Ecto neural progenitor cell (in vitro differentiated cells): Measurements from ENCODE around the gene ELK3.

Source experiments
- DNase-seq: peaks from one replicate; pipeline ENCODE4 v3.0.0-alpha.2; 2018; ENCODE audit warnings: low spot score

ELK3 gene

DNA sequence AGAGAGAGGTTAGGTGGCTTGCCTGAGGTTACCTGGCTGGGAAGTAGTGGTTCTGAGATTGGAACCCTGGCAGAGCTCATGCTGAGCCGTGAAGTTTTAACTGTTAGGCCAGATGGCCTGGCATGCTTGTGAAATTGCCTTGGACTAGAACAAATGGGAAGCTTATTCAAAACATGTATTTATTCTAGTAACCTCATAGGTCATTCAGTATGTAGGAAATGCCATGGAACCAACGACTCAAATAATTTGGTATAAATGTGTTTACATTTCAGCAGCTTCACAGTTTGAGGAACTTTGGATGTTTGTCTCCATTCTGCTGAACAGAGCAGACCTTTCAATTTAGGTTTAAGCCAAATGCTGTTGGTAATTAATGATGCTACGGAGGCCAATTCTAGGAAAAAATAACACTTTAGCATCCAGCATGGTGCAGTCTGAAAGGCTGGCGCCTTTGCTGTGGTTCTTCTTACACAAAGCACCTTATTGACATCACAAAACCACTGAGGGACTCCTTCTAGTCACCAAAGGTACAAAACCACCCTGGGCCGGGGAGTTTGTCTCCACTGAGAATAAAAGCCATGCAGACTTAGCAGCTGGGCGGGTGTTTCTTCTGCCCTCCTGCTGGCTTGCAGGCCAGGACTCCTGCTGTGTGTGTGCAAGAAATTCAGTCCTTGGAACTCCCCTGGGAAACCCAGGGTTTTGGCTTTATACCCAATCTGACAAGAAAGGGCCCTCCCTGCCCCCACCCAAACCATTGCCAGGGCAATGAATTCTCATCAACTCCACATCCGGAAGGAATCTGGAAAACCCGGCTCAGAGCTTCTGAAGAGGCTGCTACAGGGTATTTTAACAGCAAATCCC lies 64.2 kb downstream of the ELK3 start:
- no peak for DNase-seq

GRCh38 chr12:96260231-96260630 lies 66.1 kb downstream of the ELK3 start:
- no peak for DNase-seq

- no peak for DNase-seq
Measured at GRCh38 chr12:96260644-96261043, 66.5 kb downstream of the ELK3 start.

DNA sequence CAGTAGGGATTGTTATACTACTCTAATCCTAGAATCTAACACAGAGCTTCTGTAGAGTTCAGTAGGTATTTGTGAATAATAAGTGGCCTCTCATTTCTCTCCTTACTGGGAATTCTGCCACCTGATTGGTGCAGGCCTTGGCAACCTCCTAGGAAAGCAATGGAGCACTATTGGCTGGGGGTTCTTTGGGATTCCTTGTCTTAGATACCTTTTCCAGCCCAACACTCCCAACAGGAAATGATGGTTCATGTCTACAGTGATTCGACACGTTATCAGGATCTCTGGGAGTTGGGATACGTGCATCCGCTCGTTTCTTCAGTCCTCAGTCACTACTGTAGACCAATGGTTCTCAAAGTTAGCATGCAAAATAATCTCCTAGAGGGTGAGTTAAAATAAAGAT lies 67.4 kb downstream of the ELK3 start:
- no peak for DNase-seq

- DNase-seq: no peak
Measured at GRCh38 chr12:96263449-96263902, 69.3 kb downstream of the ELK3 start.

GRCh38 chr12:96265400-96265799 lies 71.2 kb downstream of the ELK3 start:
- DNase-seq: no peak

GRCh38 chr12:96265836-96266235 lies 71.7 kb downstream of the ELK3 start:
- DNase-seq: no peak

DNA sequence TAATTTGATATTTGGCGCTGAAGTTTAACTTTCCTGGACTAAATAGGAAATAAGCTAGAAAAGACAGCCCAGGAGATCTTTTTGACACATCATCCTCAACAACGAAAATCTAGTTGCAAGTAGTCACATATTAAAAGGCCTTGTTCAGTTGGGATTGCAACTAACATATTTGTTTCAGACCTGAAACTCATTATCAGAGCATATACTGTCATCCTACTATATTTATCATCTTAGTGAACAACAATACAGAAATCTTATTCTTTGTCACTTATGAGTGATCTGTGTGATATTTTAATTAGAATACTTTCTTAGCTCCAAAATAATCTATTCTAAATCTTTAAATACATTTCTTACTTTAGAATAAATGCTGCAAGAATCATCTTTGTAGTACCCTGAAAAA lies 72.1 kb downstream of the ELK3 start:
- DNase-seq: no peak

GRCh38 chr12:96271469-96272199 lies 77.5 kb downstream of the ELK3 start:
- no peak for DNase-seq

GRCh38 chr12:96274331-96274730 lies 80.2 kb downstream of the ELK3 start:
- no peak for DNase-seq

- no peak for DNase-seq
Measured at GRCh38 chr12:96285158-96285557, 91.0 kb downstream of the ELK3 start.

GRCh38 chr12:96289067-96289466 lies 94.9 kb downstream of the ELK3 start:
- DNase-seq: no peak

DNA sequence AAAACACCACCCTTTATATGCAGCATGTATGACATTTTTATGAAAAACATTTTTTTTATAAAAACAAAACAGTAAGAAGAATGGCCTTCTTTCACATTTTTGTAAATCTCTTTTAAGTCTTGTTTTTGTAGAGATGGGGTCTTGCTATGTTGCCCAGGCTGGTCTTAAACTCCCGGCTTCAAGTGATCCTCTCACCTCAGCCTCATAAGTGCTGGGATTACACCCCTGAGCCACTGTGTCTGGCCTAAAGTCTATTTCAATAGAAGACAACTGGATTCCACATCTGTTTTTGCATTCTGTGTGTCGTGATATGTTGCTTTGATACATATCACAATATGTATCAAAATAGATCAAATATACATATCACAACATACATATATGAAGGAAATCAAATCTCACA lies 98.9 kb downstream of the ELK3 start:
- no peak for DNase-seq

DNA sequence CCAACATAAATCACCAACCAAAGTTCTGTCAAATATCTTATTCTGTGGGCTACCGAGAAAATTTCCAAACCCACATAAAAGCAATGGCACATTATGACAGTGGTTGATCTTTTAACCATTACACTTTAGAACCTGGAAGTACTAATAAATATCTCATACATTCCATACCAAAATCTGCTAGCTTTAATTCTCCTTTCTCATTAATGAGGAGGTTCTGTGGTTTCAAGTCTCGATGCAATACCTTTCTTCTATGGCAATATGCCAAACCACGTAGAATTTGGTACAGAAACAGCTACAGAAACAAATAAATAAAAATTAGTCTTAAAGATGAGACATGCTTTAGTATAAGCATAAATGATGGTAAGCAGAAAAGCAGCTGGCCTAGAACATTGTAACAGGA lies 100.7 kb downstream of the ELK3 start:
- DNase-seq: no peak

GRCh38 chr12:96295532-96296160 lies 101.5 kb downstream of the ELK3 start:
- DNase-seq: no peak

DNA sequence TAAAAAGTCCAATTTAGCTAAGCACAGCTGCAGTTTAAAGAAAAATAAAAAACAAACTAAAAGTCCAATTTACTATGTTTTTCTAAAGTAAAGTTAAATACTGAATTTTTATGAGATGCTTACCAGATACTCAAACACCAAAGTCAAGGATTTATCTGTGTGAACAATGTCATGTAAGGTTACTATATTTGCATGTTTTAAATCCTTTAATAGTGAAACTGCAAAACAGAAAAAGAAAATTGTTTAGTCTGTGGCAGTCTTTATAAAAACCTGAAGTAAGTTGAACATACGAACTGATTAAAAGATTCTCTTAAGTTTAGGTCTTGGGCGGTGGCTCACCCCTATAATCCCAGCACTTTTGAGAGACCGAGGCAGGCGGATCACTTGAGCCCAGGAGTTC lies 103.3 kb downstream of the ELK3 start:
- no peak for DNase-seq

DNA sequence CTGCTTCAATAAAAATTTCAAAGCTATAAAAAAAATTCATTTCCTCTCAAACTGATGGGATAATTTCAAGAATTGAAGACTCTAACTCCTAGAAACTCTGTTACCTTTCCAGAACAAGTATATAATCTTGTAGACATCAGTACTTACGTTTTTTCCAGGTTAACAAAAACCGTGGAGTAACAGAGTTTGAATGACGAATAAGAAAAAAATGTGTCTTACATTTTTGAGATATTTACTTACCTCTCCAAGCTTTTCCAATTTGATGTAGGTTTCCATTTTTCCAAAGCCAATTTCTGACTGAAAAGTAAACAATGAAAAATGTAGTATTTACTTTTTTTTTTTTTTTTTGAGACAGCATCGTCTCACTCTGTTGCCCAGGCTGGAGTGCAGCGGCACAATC lies 105.9 kb downstream of the ELK3 start:
- no peak for DNase-seq

DNA sequence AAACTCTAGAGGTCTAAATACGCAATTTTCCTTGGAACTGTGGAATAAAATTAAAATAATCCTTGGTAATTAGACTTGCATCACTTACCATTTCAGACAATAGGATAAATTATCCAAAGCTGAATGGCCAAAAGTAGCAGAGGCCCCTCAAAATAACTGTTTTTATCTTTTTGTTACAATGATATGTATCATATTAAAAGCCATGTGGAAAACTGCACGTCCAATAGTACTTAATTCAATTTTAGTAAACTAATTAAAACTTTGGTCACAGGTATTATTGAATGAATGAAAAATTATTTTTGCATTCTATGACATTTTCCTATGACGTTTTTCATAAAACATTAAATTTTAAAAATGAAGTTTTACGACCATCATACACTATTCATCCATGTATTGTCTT lies 107.6 kb downstream of the ELK3 start:
- no peak for DNase-seq

- no peak for DNase-seq
Measured at GRCh38 chr12:96302687-96303310, 108.6 kb downstream of the ELK3 start.

- DNase-seq: no peak
Measured at GRCh38 chr12:96303653-96304052, 109.5 kb downstream of the ELK3 start.

DNA sequence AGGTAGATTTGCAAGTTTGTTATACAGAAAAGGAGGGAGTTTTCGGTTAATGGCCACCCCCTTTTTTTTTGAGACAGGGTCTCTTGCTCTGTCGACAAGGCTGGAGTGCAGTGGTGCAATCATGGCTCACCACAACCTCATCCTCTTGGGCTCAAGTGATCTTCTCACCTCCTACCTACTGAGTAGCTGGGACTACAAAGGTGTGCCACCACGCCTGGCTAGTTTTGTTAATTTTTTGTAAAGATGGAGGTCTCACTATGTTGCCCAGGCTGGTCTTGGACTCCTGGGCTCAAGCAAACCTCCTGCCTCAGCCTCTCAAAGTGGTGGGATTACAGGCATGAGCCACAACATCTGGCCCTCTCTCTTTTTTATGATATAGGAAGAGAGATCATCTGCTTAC lies 111.5 kb downstream of the ELK3 start:
- DNase-seq: no peak

DNA sequence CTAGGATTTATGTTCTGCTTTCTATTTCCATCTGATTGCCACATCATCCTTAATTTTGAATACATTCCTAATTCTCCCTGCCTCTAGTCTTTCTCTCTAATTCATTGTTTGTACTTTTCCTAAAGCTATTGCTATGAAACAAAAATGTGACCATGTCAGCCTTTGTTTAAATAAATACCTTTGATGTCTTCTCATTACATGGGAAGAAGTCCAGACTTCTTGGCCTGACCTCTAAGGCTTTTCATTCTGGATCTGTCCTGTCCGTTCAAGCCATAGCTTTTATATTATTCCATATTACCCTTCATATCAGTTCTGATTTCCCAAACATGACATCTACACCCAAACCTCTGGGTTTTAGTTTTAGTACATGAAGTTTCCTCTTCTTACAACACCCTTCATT lies 114.7 kb downstream of the ELK3 start:
- DNase-seq: no peak

DNA sequence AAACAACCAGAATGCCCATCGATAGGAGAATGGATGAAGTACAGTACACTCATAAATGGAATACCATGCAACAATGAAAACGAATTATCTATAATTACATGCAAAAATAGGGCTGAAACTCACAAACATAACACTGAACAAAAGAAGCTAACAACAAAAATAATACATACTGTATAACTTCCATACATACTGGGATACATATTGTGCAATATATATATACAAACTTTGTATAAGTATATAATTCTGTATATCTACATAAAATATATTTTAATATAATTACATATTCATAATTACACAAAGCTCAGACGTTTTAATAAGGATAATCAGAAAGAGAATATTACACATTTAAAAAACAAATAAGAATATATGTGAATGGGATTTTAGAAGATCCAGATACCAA lies 115.9 kb downstream of the ELK3 start:
- DNase-seq: no peak
